ENCODE measurements around the gene IFITM5.

- no peak for TF ChIP-seq PKNOX1 (IDR thresholded peaks at IDR 0.05)
- no peak for TF ChIP-seq ARID2 (IDR thresholded peaks at IDR 0.05)
- no peak for TF ChIP-seq GABPB1 (CRISPR knock-in tag; IDR thresholded peaks at IDR 0.05)
- TF ChIP-seq ZBTB17 (CRISPR knock-in tag; IDR thresholded peaks at IDR 0.05) = no peak
- no peak for TF ChIP-seq ZNF551 (CRISPR knock-in tag; IDR thresholded peaks at IDR 0.05)
- peak; percentile 51 for TF ChIP-seq KDM5B (IDR thresholded peaks at IDR 0.05; ENCODE audit: insufficient replicate concordance, low read depth, low read length)
- TF ChIP-seq HDAC2 (IDR thresholded peaks at IDR 0.05) = no peak
- no peak for TF ChIP-seq TAL1 (IDR thresholded peaks at IDR 0.05)
- TF ChIP-seq ZHX1 (conservative IDR thresholded peaks at IDR 0.05; ENCODE audit: low read length) = no peak
- no peak for TF ChIP-seq SRSF9 (IDR thresholded peaks at IDR 0.05; ENCODE audit: borderline replicate concordance, low read depth, low read length)
Measured at GRCh38 chr11:315051-315481, 15.7 kb upstream of the IFITM5 start.

All from K562 (cell line).